Measurements from ENCODE around the gene BRD4.

BRD4 gene

DNA sequence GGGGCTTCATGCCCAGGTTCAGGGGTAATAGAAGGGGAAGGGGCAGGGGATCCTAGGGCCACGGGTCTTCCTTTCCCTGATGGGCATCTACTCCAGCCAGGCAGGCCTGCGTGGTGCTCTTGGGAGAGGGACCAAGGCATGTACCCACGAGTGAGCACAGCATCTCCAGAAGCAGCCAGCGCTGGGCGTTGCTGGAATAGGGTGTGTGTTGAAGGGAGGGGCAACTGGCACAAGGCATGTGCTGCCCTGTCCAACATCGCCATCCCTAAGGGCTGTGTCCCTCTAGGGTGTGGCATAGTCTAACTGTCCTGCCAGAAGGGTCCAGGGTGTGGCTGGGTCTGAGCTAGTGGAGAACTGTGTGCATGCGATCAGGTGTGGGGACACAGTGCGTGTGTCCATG lies 134.4 kb downstream of the BRD4 start:
- no peak for TF ChIP-seq ZBTB7A (IDR thresholded peaks at IDR 0.05; ENCODE audit: low read depth)

DNA sequence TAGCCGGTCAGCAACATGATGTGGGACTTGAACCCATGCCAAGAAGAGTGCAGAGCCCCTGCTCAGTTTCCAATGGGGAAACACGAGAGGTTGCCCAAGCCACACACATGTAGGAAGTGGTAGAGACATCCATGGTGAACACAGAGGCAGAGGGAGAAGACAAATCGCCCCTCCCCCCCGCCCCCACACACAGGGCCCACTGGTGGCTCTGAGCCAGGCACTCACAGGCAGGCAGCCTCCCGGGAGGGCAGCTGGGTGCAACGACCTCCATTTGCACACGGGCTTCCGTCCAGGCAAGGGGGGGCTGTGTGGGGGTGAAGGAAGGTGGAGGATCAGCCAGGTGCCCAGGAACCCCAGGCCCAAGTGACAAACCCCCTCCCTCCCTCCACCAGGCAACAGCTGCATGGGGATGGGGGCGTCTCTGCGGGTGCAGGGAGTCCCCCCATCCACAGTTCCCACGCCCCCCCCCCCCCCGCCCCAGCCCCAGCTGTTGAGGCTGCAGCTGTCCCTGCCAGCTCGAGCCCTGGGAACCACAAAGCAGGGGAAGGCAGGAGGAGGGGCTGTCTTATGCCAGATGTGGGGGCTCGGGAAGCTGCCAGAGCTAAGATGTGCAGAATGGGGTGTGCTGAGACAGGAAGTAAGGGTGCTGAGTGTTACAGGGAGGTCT lies 134.9 kb downstream of the BRD4 start:
- TF ChIP-seq NFIC (IDR thresholded peaks at IDR 0.05) (no peak), CEBPB (IDR thresholded peaks at IDR 0.05) (no peak), TAF1 (IDR thresholded peaks at IDR 0.05; ENCODE audit: low read depth) (no peak), TCF12 (IDR thresholded peaks at IDR 0.05; ENCODE audit: low read depth) (no peak), FOXM1 (IDR thresholded peaks at IDR 0.05; ENCODE audit: borderline replicate concordance, low read depth) (no peak), CREB1 (IDR thresholded peaks at IDR 0.05; ENCODE audit: low read depth) (no peak), YY1 (IDR thresholded peaks at IDR 0.05; ENCODE audit: low read depth) (no peak), ZBTB7A (IDR thresholded peaks at IDR 0.05; ENCODE audit: low read depth) (no peak), EP300 (IDR thresholded peaks at IDR 0.05; ENCODE audit: borderline replicate concordance) (no peak), EGR1 (IDR thresholded peaks at IDR 0.05) (no peak), RAD21 (IDR thresholded peaks at IDR 0.05; ENCODE audit: low read depth) (no peak), TEAD4 (IDR thresholded peaks at IDR 0.05) (no peak)
- TF ChIP-seq, protein P1, sequence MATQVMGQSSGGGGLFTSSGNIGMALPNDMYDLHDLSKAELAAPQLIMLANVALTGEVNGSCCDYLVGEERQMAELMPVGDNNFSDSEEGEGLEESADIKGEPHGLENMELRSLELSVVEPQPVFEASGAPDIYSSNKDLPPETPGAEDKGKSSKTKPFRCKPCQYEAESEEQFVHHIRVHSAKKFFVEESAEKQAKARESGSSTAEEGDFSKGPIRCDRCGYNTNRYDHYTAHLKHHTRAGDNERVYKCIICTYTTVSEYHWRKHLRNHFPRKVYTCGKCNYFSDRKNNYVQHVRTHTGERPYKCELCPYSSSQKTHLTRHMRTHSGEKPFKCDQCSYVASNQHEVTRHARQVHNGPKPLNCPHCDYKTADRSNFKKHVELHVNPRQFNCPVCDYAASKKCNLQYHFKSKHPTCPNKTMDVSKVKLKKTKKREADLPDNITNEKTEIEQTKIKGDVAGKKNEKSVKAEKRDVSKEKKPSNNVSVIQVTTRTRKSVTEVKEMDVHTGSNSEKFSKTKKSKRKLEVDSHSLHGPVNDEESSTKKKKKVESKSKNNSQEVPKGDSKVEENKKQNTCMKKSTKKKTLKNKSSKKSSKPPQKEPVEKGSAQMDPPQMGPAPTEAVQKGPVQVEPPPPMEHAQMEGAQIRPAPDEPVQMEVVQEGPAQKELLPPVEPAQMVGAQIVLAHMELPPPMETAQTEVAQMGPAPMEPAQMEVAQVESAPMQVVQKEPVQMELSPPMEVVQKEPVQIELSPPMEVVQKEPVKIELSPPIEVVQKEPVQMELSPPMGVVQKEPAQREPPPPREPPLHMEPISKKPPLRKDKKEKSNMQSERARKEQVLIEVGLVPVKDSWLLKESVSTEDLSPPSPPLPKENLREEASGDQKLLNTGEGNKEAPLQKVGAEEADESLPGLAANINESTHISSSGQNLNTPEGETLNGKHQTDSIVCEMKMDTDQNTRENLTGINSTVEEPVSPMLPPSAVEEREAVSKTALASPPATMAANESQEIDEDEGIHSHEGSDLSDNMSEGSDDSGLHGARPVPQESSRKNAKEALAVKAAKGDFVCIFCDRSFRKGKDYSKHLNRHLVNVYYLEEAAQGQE (IDR thresholded peaks at IDR 0.05; ENCODE audit: low read depth) = no peak
- TF ChIP-seq, protein P2, sequence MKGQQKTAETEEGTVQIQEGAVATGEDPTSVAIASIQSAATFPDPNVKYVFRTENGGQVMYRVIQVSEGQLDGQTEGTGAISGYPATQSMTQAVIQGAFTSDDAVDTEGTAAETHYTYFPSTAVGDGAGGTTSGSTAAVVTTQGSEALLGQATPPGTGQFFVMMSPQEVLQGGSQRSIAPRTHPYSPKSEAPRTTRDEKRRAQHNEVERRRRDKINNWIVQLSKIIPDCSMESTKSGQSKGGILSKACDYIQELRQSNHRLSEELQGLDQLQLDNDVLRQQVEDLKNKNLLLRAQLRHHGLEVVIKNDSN (IDR thresholded peaks at IDR 0.05) = no peak
- TF ChIP-seq, protein P3, sequence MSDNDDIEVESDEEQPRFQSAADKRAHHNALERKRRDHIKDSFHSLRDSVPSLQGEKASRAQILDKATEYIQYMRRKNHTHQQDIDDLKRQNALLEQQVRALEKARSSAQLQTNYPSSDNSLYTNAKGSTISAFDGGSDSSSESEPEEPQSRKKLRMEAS (IDR thresholded peaks at IDR 0.05) = no peak

DNA sequence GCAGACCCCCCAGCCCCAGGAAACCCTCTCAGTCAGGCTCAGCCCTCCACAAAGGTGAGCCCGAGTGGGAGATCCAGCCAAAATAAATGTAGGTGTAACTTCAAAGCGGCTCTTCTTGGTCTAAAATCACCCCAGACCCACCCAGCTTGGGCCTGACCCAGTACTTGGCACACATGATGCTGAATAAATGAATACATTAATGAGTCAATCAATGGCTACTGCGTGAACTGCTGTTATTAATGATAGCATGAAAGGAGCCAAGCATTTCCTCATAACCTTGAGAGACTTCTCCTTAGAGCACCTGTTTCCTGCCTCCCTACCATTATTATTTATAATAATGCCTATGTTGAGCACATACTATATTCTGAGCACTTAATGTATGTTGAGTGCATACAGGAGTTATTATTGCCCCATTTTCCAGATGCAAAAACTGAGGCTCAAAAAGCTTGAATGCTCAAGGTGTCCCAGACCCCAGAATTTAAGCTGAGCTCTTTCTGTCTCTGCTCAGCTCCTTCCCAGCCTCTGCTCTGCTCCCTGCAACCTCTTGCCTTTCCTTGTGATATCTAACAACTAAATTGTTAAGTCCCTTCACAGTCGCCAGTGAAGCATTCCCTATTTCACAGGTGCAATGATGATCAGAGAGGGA lies 135.9 kb downstream of the BRD4 start:
- TF ChIP-seq CEBPB (IDR thresholded peaks at IDR 0.05) (no peak), YY1 (IDR thresholded peaks at IDR 0.05; ENCODE audit: low read depth) (no peak), CREB1 (IDR thresholded peaks at IDR 0.05; ENCODE audit: low read depth) (no peak), FOXM1 (IDR thresholded peaks at IDR 0.05; ENCODE audit: borderline replicate concordance, low read depth) (no peak), TEAD4 (IDR thresholded peaks at IDR 0.05) (no peak)
- TF ChIP-seq, protein P2 (IDR thresholded peaks at IDR 0.05) = no peak

DNA sequence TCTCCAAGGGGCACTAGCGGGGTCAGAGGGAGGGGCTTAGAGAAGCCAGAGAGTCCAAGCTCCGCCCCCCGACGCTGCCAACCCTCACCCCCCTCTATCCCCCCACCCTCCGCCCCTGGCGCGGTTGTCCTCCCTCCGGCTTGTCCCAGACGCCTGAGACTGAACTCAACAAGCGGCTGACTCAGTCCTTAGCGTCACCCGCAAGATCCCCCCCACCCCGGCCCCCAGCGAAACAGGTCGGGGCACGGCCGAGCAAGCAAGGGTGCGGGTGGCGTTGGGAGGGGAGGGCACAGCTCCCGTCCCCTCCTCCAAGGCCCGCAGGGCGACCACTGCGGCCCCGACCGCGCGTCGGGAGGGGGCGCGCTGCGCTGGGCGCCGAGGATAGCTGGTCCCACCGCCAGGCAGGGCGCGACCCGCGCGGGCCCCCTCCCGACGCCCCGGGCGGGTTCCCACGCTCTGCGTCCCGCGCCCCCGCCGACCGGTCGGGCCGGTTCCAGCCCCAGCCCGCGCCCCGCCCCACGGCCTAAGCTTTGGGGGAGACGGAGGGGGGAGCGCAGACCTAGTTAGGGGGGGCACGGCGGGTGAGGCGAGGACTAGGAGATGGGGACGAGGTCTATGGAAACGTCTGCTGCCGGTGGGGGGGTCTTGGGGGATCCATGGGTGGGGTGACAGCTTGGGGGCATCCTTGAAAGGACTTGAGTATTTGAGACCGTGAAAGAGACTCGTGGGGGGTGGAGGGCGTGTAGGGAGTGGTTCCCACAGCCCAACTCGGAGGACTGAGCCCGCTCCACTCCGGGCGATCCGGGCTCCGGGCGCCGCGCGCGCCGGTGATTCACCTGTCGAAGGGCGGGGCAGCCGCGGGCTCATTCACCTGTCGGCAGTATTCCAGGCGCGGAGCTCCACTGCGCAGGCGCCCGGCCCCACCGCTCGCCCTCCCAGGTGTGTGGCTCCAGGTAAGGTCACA lies 136.7 kb downstream of the BRD4 start:
- TF ChIP-seq YY1 (IDR thresholded peaks at IDR 0.05; ENCODE audit: low read depth) = no peak; the same call in 1 of the 2 replicates
- peak; percentile 18; the same call in 1 of the 2 replicates for TF ChIP-seq RAD21 (IDR thresholded peaks at IDR 0.05; ENCODE audit: low read depth)
- TF ChIP-seq, protein P3 (IDR thresholded peaks at IDR 0.05) = no peak; the same call in 1 of the 2 replicates
- TF ChIP-seq, protein P1 (IDR thresholded peaks at IDR 0.05; ENCODE audit: low read depth) = no peak
- TF ChIP-seq EGR1 (IDR thresholded peaks at IDR 0.05) = 0 out of 2 replicates have a peak, but pooled peaks have one; percentile 13
- 0 out of 2 replicates have a peak, but pooled peaks have one; percentile 35 for TF ChIP-seq NFIC (IDR thresholded peaks at IDR 0.05)
- peak; percentile 37; the same call in 1 of the 2 replicates for TF ChIP-seq EP300 (IDR thresholded peaks at IDR 0.05; ENCODE audit: borderline replicate concordance)
- TF ChIP-seq TCF12 (IDR thresholded peaks at IDR 0.05; ENCODE audit: low read depth) = peak; percentile 64; the same call in 1 of the 2 replicates
- no peak for TF ChIP-seq FOXM1 (IDR thresholded peaks at IDR 0.05; ENCODE audit: borderline replicate concordance, low read depth)
- TF ChIP-seq, protein P2 (IDR thresholded peaks at IDR 0.05) = no peak
- TF ChIP-seq CEBPB (IDR thresholded peaks at IDR 0.05) = no peak
- TF ChIP-seq TAF1 (IDR thresholded peaks at IDR 0.05; ENCODE audit: low read depth) = no peak; the same call in 1 of the 2 replicates
- TF ChIP-seq ZBTB7A (IDR thresholded peaks at IDR 0.05; ENCODE audit: low read depth) = peak; percentile 83
- 0 out of 2 replicates have a peak, but pooled peaks have one; percentile 3 for TF ChIP-seq TEAD4 (IDR thresholded peaks at IDR 0.05)
- no peak for TF ChIP-seq CREB1 (IDR thresholded peaks at IDR 0.05; ENCODE audit: low read depth)
